ENCODE measurements around the gene ABHD18.
"Not testable (repeated sequence)": the region's sequence is repeated elsewhere in the genome, so short reads cannot be mapped to it uniquely, and the experiment has no call there.

The ABHD18 gene

GRCh38 chr4:127965062-127965802, at the start of gene ABHD18, which contains the start of gene MFSD8:
Gene ABHD18, plus strand, starts transcription at chr4:127965406. Its CDS starts 17,550 bp downstream, at chr4:127982956.
Gene MFSD8, minus strand, starts transcription at chr4:127965173. Its CDS starts 40 bp downstream, at chr4:127965133.
- in situ Hi-C loops (cut with MboI; ENCODE audit: low sequenced_read_pairs) = no loop called here

- in situ Hi-C loops (cut with MboI; ENCODE audit: low sequenced_read_pairs) = no loop called here
Observed at GRCh38 chr4:127916512-127916911, 48.7 kb upstream of the ABHD18 start.

GRCh38 chr4:127917151-127917550, 48.1 kb upstream of the ABHD18 start:
- in situ Hi-C loops (cut with MboI; ENCODE audit: low sequenced_read_pairs) = no loop called here

GRCh38 chr4:127920521-127920920, 44.7 kb upstream of the ABHD18 start:
- in situ Hi-C loops (cut with MboI; ENCODE audit: low sequenced_read_pairs) = no loop called here

- in situ Hi-C loops (cut with MboI; ENCODE audit: low sequenced_read_pairs) = no loop called here
Observed at GRCh38 chr4:127922226-127922625, 43.0 kb upstream of the ABHD18 start.

- in situ Hi-C loops (cut with MboI; ENCODE audit: low sequenced_read_pairs) = not testable (repeated sequence)
Observed at GRCh38 chr4:127925720-127926119, 39.5 kb upstream of the ABHD18 start.

- in situ Hi-C loops (cut with MboI; ENCODE audit: low sequenced_read_pairs) = no loop called here
Observed at GRCh38 chr4:127930175-127930574, 35.0 kb upstream of the ABHD18 start.

GRCh38 chr4:127931836-127932235, 33.4 kb upstream of the ABHD18 start:
- in situ Hi-C loops (cut with MboI; ENCODE audit: low sequenced_read_pairs) = not testable (repeated sequence)

GRCh38 chr4:127936974-127937373, 28.2 kb upstream of the ABHD18 start:
- in situ Hi-C loops (cut with MboI; ENCODE audit: low sequenced_read_pairs) = no loop called here

GRCh38 chr4:127957105-127957504, 8.1 kb upstream of the ABHD18 start:
- in situ Hi-C loops (cut with MboI; ENCODE audit: low sequenced_read_pairs) = no loop called here

GRCh38 chr4:127959794-127960193, 5.4 kb upstream of the ABHD18 start:
- in situ Hi-C loops (cut with MboI; ENCODE audit: low sequenced_read_pairs) = no loop called here

GRCh38 chr4:127963633-127964398, 1.4 kb upstream of the ABHD18 start:
- in situ Hi-C loops (cut with MboI; ENCODE audit: low sequenced_read_pairs) = not testable (repeated sequence)

- in situ Hi-C loops (cut with MboI; ENCODE audit: low sequenced_read_pairs) = not testable (repeated sequence)
Observed at GRCh38 chr4:127964426-127965061, 662 bp upstream of the ABHD18 start.

- in situ Hi-C loops (cut with MboI; ENCODE audit: low sequenced_read_pairs) = no loop called here
Observed at GRCh38 chr4:127965803-127966175, 583 bp downstream of the ABHD18 start.

- in situ Hi-C loops (cut with MboI; ENCODE audit: low sequenced_read_pairs) = no loop called here
Observed at GRCh38 chr4:127967141-127967775, 2.1 kb downstream of the ABHD18 start.

- in situ Hi-C loops (cut with MboI; ENCODE audit: low sequenced_read_pairs) = no loop called here
Observed at GRCh38 chr4:127968586-127968985, 3.4 kb downstream of the ABHD18 start.

GRCh38 chr4:127970925-127971324, 5.7 kb downstream of the ABHD18 start:
- in situ Hi-C loops (cut with MboI; ENCODE audit: low sequenced_read_pairs) = not testable (repeated sequence)

GRCh38 chr4:127975121-127975770, 10.0 kb downstream of the ABHD18 start:
- in situ Hi-C loops (cut with MboI; ENCODE audit: low sequenced_read_pairs) = no loop called here

- in situ Hi-C loops (cut with MboI; ENCODE audit: low sequenced_read_pairs) = no loop called here
Observed at GRCh38 chr4:127978930-127979329, 13.7 kb downstream of the ABHD18 start.

- in situ Hi-C loops (cut with MboI; ENCODE audit: low sequenced_read_pairs) = no loop called here
Observed at GRCh38 chr4:127982445-127982844, 17.2 kb downstream of the ABHD18 start.

- in situ Hi-C loops (cut with MboI; ENCODE audit: low sequenced_read_pairs) = no loop called here
Observed at GRCh38 chr4:127985989-127986388, 20.8 kb downstream of the ABHD18 start.

Measured in HL-60/S4 treated with phorbol 12-myristate 13-acetate at 8.2 ng/mL for 4 days and 3 days (cell line).